HG03060 (cell line): ENCODE measurements around the gene PPIP5K1.

Source experiments
- ATAC-seq: cut with Tn5 transposase; IDR thresholded peaks from one replicate; pipeline ENCODE4 v1.9.1; 2021; ENCODE audit warnings: low read depth, moderate number of reproducible peaks; ENCODE audit not compliant: unreplicated experiment

PPIP5K1 gene

GRCh38 chr15:43519196-43519595, 70.8 kb downstream of the PPIP5K1 start:
- ATAC-seq, result no peak

- no peak for ATAC-seq
These were observed 71.7 kb downstream of the PPIP5K1 start for GRCh38 chr15:43518197-43518761.

- no peak for ATAC-seq
These were observed 72.4 kb downstream of the PPIP5K1 start, which contains the start of gene MAP1A for GRCh38 chr15:43517354-43518196. MAP1A (plus strand) TSS chr15:43517608; CDS start chr15:43521474, 3,866 bp downstream.

DNA sequence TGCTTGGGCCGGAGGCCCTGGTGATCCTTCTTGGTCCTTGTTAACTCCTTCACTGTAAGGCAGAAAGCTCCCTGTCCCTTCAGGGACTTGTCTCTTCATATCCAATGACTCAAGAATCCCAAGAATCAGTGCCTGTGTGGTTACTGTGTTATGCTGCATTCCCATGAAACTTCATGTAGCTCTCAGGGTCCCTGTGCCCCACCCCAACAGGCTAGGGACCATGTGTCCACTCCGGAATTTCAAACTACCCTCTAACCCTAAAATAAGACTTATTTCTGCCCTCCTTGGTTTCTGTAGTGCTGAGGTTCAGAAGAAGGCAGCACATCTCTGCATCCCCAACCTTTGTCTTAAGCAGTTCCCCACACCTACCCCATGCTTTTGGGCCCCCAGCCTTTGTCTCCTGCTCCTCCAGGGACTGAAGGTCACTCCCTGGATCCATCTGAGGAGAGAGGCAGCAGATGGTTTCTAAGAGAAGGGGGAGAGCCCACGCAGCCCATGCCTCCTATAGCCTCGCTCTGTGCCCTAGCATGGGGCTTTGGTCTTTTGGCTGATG, 73.1 kb downstream of the PPIP5K1 start:
- ATAC-seq, result no peak

DNA sequence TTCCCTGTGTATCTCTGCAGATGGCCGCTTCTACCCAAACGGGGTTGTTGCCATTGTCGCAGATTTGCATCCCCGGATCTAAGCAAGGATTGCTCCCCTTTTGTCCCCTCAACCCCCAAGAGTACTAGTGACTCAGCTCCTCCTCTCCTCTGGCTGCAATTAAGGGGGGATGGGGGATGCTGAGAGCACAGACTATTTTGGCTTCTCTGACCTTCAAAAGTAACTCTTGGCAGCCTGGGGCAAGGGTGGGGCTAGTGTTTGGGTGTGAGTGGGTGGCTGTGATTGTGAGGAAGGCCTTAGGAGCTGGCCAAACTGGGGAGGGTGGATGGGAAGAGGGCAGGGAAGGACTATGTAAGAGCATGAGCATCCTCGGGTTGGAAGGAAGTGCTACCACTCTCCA, 73.8 kb downstream of the PPIP5K1 start:
- ATAC-seq, result no peak

GRCh38 chr15:43515741-43516140, 74.3 kb downstream of the PPIP5K1 start:
- no peak for ATAC-seq

DNA sequence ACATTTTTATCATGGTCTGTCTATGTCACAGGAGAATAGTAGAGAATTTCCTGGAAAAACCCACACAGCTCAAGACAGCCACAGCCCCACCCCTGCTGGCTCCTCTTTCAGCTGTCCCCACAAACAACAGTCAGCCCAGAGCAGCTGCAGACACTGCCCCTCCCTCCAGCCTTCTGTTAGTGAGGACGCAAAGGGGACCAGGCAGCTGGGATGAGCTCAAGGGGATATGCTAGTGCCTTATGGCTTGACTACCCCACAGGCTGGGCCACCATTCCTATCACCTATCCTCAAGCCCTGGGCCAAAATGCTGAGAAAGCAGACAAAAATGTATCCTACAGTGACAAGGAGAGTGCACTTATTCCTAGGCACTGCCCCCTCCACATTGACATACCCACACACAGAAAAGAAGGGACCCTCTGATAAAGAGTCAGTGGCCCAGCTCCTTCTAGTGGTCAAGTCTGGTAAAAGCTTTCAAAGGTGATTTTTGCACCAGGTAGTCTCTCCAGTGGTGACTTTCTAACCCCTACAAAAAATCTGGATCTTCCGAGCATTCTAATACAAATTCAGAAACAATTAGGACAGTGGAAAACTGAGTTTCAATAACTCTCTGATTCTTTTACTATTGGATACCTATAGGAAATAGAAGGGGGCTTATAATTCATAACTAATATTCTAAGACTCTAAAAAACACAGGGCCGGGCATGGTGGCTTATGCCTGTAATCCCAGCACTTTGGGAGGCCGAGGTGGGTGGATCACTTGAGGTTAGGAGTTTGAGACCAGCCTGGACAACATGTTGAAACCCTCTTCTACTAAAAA, 75.6 kb downstream of the PPIP5K1 start:
- no peak for ATAC-seq

DNA sequence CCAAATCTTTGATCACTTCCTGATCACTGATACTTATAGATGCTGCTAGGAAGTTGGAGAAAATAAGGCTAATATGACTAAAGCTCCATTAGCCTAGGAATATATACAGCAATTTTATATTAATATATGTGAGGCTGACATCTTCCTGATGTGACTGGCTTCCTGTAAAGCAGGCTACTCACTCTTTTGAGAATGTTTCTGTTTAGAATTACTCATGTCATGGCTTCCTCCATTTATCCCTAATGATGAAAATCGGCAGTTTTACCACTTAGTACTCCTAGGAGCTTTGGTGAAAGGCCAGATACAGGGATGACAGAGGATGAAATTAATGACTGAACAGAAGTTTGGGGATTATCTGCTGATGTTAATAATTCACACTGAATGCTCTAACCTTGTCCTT, 76.5 kb downstream of the PPIP5K1 start:
- ATAC-seq, result no peak

- ATAC-seq, result no peak
These were observed 78.8 kb downstream of the PPIP5K1 start for GRCh38 chr15:43511012-43511885.

GRCh38 chr15:43510200-43511011, 79.6 kb downstream of the PPIP5K1 start:
- peak; percentile 93 for ATAC-seq

GRCh38 chr15:43509660-43510199, 80.3 kb downstream of the PPIP5K1 start:
- ATAC-seq, result no peak

DNA sequence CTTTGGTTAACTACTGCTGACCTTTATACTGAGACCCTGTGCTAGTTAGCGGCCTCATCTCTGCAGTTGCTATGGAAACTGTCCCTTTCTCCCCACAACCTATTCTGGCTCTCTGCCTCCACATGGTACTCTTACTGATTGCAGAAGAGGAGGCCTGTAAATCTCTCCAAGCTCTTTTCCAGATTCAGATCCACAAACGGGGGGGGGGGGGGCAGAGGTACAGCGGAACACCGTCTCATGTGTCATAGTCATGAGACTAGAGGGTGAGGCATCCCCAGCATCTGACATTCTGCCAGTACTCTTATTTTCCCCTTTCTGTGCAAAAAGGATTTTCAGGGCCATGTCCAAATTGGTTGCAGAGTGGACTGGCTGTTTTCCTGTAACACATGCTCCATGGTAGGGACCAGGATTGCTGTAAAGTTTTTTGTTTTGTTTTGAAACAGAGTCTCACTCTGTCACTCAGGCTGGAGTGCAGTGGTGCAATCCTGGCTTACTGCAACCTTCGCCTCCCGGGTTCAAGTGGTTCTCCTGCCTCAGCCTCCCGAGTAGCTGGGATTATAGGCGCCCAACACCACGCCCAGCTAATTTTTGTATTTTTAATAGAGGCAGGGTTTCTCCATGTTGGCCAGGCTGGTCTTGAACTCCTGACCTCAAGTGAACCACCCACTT, 80.9 kb downstream of the PPIP5K1 start:
- ATAC-seq, result no peak

- no peak for ATAC-seq
These were observed 81.6 kb downstream of the PPIP5K1 start for GRCh38 chr15:43508421-43508820.

DNA sequence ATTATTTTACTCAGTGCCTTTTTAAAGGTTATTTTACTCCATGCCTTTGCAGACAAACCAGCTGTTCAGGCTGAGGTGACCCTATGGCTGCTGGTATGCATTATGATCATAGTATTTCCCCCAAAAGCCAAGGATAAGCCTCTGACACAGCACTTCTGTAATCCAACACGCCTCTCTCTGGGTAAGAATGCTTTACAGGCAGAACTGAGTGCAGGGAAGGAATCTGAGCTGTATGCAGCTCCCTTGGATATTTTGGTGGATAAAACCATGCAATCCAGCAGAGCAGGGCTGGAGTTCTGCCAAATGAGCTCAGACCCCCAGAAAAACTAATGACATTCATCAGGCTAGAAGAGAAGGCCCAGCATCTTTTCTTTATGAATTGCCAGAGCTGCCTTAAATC, 84.3 kb downstream of the PPIP5K1 start:
- ATAC-seq, result no peak

DNA sequence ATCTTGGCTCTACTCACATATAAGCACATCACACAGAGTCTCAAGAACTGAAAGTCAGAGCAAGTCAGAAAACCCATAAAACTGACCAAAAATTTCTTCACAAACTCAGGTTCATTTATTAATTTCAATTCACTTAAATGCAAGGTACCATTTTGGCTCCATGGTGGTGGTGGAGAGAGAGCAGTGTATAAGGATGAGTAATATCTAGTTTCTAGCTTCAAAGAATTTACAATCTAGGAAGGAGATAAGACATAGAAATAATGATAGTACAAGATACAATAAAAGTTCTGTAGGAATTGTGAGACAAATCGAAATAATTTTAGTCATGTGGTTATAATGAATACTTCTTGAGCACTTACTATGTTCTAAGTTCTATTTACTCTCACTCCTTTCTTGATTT, 90.4 kb downstream of the PPIP5K1 start:
- ATAC-seq, result no peak

GRCh38 chr15:43498990-43499389, 91.0 kb downstream of the PPIP5K1 start:
- ATAC-seq, result no peak

GRCh38 chr15:43493703-43494472, 96.1 kb downstream of the PPIP5K1 start:
- no peak for ATAC-seq
